Measurements from ENCODE around the gene DNMBP.

The DNMBP gene

GRCh38 chr10:100009793-100010676 lies at the start of gene DNMBP:
DNMBP (minus strand) TSS chr10:100009947; CDS start chr10:99972124, 37,823 bp downstream.
- peaks cover 58% of the 10 kb centered on the region for H3K4me1 Mint-ChIP-seq
- no peaks in the 10 kb centered on the region for H3K9me3 Mint-ChIP-seq
- peak within 1 kb of the TSS; percentile 72 to 82 for H3K27ac Mint-ChIP-seq
- peaks cover 12% of the 10 kb centered on the region for H3K27me3 Mint-ChIP-seq
- DNase-seq = peak; percentile 86 to 89
- ATAC-seq = peak; percentile 96
- H3K4me3 Mint-ChIP-seq = peak within 1 kb of the TSS; percentile 90 to 93

GRCh38 chr10:100057948-100058347 lies 48.2 kb upstream of the DNMBP start:
- no peak overlapping the region for H3K4me3 Mint-ChIP-seq
- no peaks in the 10 kb centered on the region for H3K9me3 Mint-ChIP-seq
- DNase-seq (no peak), ATAC-seq (no peak)
- H3K27me3 Mint-ChIP-seq = peaks cover 6% of the 10 kb centered on the region
- H3K4me1 Mint-ChIP-seq = no peaks in the 10 kb centered on the region
- H3K27ac Mint-ChIP-seq = no peak overlapping the region

- Mint-ChIP-seq H3K27me3 (peaks cover 9% of the 10 kb centered on the region), H3K4me3 (no peak overlapping the region), H3K4me1 (no peaks in the 10 kb centered on the region), H3K9me3 (no peaks in the 10 kb centered on the region), H3K27ac (no peak overlapping the region)
- no peak for DNase-seq
- ATAC-seq = no peak
Observed at GRCh38 chr10:100053686-100054460, 44.1 kb upstream of the DNMBP start.

- Mint-ChIP-seq H3K27me3 (peaks cover 10% of the 10 kb centered on the region), H3K4me1 (no peaks in the 10 kb centered on the region), H3K9me3 (no peaks in the 10 kb centered on the region), H3K4me3 (no peak overlapping the region), H3K27ac (no peak overlapping the region)
- ATAC-seq (peak; percentile 83), DNase-seq (peak; percentile 68 to 77)
Observed at GRCh38 chr10:100046021-100046486, 36.3 kb upstream of the DNMBP start.

GRCh38 chr10:100045592-100045991 lies 35.8 kb upstream of the DNMBP start:
- Mint-ChIP-seq H3K9me3 (no peaks in the 10 kb centered on the region), H3K27me3 (peaks cover 10% of the 10 kb centered on the region), H3K4me3 (no peak overlapping the region), H3K4me1 (no peaks in the 10 kb centered on the region), H3K27ac (no peak overlapping the region)
- DNase-seq (no peak), ATAC-seq (no peak)

- H3K27me3 Mint-ChIP-seq = peaks cover 16% of the 10 kb centered on the region
- H3K27ac Mint-ChIP-seq = peak overlapping the region in 1 of 2 donors; percentile 34
- DNase-seq = no peak
- no peak for ATAC-seq
- H3K4me3 Mint-ChIP-seq = no peak overlapping the region
- H3K4me1 Mint-ChIP-seq = no peaks in the 10 kb centered on the region
- no peaks in the 10 kb centered on the region for H3K9me3 Mint-ChIP-seq
Observed at GRCh38 chr10:100043796-100044195, 34.0 kb upstream of the DNMBP start.

- DNase-seq (no peak), ATAC-seq (peak; percentile 75)
- peaks cover 18% of the 10 kb centered on the region for H3K27me3 Mint-ChIP-seq
Observed at GRCh38 chr10:100043344-100043743, 33.6 kb upstream of the DNMBP start.

GRCh38 chr10:100041306-100042002 lies 31.7 kb upstream of the DNMBP start:
- no peak overlapping the region for H3K4me3 Mint-ChIP-seq
- H3K9me3 Mint-ChIP-seq = no peaks in the 10 kb centered on the region
- no peaks in the 10 kb centered on the region for H3K4me1 Mint-ChIP-seq
- no peak overlapping the region for H3K27ac Mint-ChIP-seq
- ATAC-seq (no peak), DNase-seq (no peak)
- peaks cover 18% of the 10 kb centered on the region for H3K27me3 Mint-ChIP-seq

More at GRCh38 chr10:100043344-100043743, 33.6 kb upstream of the DNMBP start:
- Mint-ChIP-seq H3K4me3 (no peak overlapping the region), H3K27ac (no peak overlapping the region), H3K9me3 (no peaks in the 10 kb centered on the region), H3K4me1 (no peaks in the 10 kb centered on the region)

GRCh38 chr10:100038561-100039071 lies 28.9 kb upstream of the DNMBP start:
- Mint-ChIP-seq H3K27me3 (peaks cover 18% of the 10 kb centered on the region), H3K9me3 (no peaks in the 10 kb centered on the region), H3K4me1 (no peaks in the 10 kb centered on the region), H3K27ac (no peak overlapping the region), H3K4me3 (no peak overlapping the region)
- DNase-seq (no peak), ATAC-seq (no peak)

- peaks cover 18% of the 10 kb centered on the region for H3K27me3 Mint-ChIP-seq
- peak overlapping the region in 1 of 2 donors; percentile 64 for H3K27ac Mint-ChIP-seq
- DNase-seq (no peak), ATAC-seq (no peak)
- H3K4me3 Mint-ChIP-seq = no peak overlapping the region
- H3K4me1 Mint-ChIP-seq = no peaks in the 10 kb centered on the region
- no peaks in the 10 kb centered on the region for H3K9me3 Mint-ChIP-seq
Observed at GRCh38 chr10:100037758-100038315, 28.1 kb upstream of the DNMBP start.

GRCh38 chr10:100036850-100037249 lies 27.1 kb upstream of the DNMBP start:
- H3K9me3 Mint-ChIP-seq = no peaks in the 10 kb centered on the region
- DNase-seq (no peak), ATAC-seq (no peak)
- H3K27me3 Mint-ChIP-seq = peaks cover 13% of the 10 kb centered on the region
- H3K4me3 Mint-ChIP-seq = no peak overlapping the region
- H3K27ac Mint-ChIP-seq = peak overlapping the region in 1 of 2 donors; percentile 22
- no peaks in the 10 kb centered on the region for H3K4me1 Mint-ChIP-seq

GRCh38 chr10:100033766-100034418 lies 24.1 kb upstream of the DNMBP start:
- ATAC-seq (no peak), DNase-seq (no peak)
- Mint-ChIP-seq H3K27me3 (peaks cover 4% of the 10 kb centered on the region), H3K27ac (no peak overlapping the region), H3K4me1 (no peaks in the 10 kb centered on the region), H3K4me3 (no peak overlapping the region), H3K9me3 (no peaks in the 10 kb centered on the region)

GRCh38 chr10:100027416-100027815 lies 17.7 kb upstream of the DNMBP start:
- no peaks in the 10 kb centered on the region for H3K4me1 Mint-ChIP-seq
- no peak overlapping the region for H3K4me3 Mint-ChIP-seq
- no peak for ATAC-seq
- H3K9me3 Mint-ChIP-seq = peaks cover 9 to 10% of the 10 kb centered on the region in 2 donors
- no peak overlapping the region for H3K27ac Mint-ChIP-seq
- no peak for DNase-seq
- no peaks in the 10 kb centered on the region for H3K27me3 Mint-ChIP-seq

- no peak for ATAC-seq
- Mint-ChIP-seq H3K4me1 (peaks cover 5% of the 10 kb centered on the region), H3K4me3 (no peak overlapping the region), H3K9me3 (peaks cover 9 to 10% of the 10 kb centered on the region in 2 donors), H3K27me3 (no peaks in the 10 kb centered on the region), H3K27ac (peak overlapping the region in 1 of 2 donors; percentile 83)
- DNase-seq = no peak
Observed at GRCh38 chr10:100025576-100025975, 15.8 kb upstream of the DNMBP start.
